ENCODE results near the gene TMEM123.

DNA sequence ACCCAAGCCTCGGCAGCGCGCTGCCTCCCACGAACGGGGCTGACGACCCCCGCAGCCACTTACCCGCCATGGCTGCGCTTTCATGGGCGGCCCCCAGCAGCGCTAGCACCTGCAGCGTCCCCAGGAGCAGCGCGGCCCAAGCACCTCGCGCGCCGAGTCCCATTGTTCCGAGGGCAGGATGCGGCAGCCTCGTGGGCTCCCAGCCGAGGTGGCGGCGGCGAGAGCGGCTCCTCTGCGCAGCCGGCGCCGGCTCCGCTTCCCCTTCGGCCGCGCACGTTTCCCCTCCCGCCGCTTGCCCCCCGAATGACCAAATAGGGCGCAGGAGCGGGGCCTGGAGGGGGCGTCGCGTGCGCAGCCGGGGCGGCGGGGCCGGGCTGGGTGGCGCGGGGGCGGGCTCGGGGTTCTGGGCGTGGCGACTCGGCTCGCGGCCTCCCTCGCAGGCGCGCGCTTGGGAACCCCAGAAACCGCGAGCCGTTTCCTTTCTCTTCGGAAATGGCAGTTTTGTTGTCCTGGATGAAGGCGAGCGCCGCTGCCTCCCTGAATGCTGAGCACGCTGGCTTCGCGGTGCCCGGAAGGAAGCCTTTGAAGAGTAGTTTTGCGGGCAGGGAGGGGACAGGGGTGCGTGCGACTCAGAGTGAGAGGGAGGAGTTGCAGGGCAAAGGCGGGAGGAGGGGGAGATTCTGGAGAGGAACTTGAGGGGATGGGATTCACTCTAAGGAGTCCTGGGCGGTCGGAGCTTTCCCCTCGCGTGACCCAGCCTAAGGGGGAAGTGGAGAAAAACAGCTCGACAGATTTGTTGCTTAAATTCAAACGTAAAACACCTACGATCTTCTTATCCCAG is at the start of gene TMEM123:
- TF ChIP-seq CEBPB (IDR thresholded peaks at IDR 0.05; ENCODE audit: low read depth, low read length), result no peak
- TF ChIP-seq CTCF (conservative IDR thresholded peaks at IDR 0.05; ENCODE audit: low read depth, low read length), result no peak
- no peak for TF ChIP-seq RAD21 (IDR thresholded peaks at IDR 0.05; ENCODE audit: low read length)
- TF ChIP-seq, protein P1, sequence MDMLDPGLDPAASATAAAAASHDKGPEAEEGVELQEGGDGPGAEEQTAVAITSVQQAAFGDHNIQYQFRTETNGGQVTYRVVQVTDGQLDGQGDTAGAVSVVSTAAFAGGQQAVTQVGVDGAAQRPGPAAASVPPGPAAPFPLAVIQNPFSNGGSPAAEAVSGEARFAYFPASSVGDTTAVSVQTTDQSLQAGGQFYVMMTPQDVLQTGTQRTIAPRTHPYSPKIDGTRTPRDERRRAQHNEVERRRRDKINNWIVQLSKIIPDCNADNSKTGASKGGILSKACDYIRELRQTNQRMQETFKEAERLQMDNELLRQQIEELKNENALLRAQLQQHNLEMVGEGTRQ (IDR thresholded peaks at IDR 0.05; ENCODE audit: low read depth, low read length), result no peak
- TF ChIP-seq MXI1 (IDR thresholded peaks at IDR 0.05; ENCODE audit: borderline replicate concordance, low read depth, low read length), result 0 out of 2 replicates have a peak, but pooled peaks have one; percentile 34
- no peak; the same call in 1 of the 2 replicates for TF ChIP-seq POLR2A (IDR thresholded peaks at IDR 0.05; ENCODE audit: low read depth, low read length)
- no peak for TF ChIP-seq RFX5 (IDR thresholded peaks at IDR 0.05; ENCODE audit: low read depth, low read length)
- TF ChIP-seq SMC3 (IDR thresholded peaks at IDR 0.05; ENCODE audit: low read depth, low read length), result no peak
- TF ChIP-seq CHD1 (IDR thresholded peaks at IDR 0.05; ENCODE audit: low read depth, low read length), result no peak
- TF ChIP-seq MAZ (IDR thresholded peaks at IDR 0.05; ENCODE audit: borderline replicate concordance, low read depth, low read length), result peak; percentile 45; the same call in 1 of the 2 replicates
- no peak for TF ChIP-seq ELK1 (IDR thresholded peaks at IDR 0.05; ENCODE audit: borderline replicate concordance, low read depth, low read length)
